ENCODE data around the gene CORO2A. TPM values are rescaled to one million over a fixed set of nuclear protein-coding genes. Genes with fewer than 3 reads are reported as not detected.

CORO2A gene
- total and polyA plus RNA-seq, 2 of the 4 experiments (the other 2 are of a cell fraction) = 1.9 to 2.2 TPM

GRCh38 chr9:98219364-98219716 is 26.9 kb upstream of the CORO2A start:
- Histone ChIP-seq H3K4me3 (ENCODE audit: insufficient read depth, low read depth, low read length) (no peak overlapping the region), H3K18ac (ENCODE audit: low read depth, low read length) (peak overlapping the region; percentile 81; the same call in 1 of the 2 replicates), H2BK5ac (ENCODE audit: low read depth, low read length, poor library complexity, severe bottlenecking) (peak overlapping the region; percentile 44), H3K9me3 (ENCODE audit: control insufficient read depth, insufficient read depth, low read length) (no peaks in the 10 kb centered on the region), H2AK5ac (ENCODE audit: low read depth, low read length) (peak overlapping the region; percentile 70), H4K91ac (ENCODE audit: insufficient read depth, low read depth, low read length) (peak overlapping the region; percentile 64), H3K4me2 (ENCODE audit: low read depth, low read length) (no peak overlapping the region), H3K36me3 (ENCODE audit: control insufficient read depth, insufficient read depth, low read length) (peaks cover 10% of the 10 kb centered on the region), H3K27me3 (ENCODE audit: control insufficient read depth, insufficient read depth, low read length) (no peaks in the 10 kb centered on the region), H2BK120ac (ENCODE audit: low read depth, low read length) (peak overlapping the region; percentile 84), H3K9me1 (ENCODE audit: insufficient read depth, low read length) (peaks cover 24% of the 10 kb centered on the region), H3K4me1 (ENCODE audit: control insufficient read depth, insufficient read depth, low read length) (peaks cover 23% of the 10 kb centered on the region), H3K56ac (ENCODE audit: extremely low read depth, insufficient read depth, low read length) (peak overlapping the region; percentile 48; the same call in 1 of the 2 replicates), H3K4ac (ENCODE audit: low read depth, low read length) (peak overlapping the region; percentile 100), H3K9ac (ENCODE audit: low read depth, low read length) (no peak overlapping the region), H2BK15ac (ENCODE audit: low read depth, low read length) (peak overlapping the region; percentile 51; the same call in 1 of the 3 replicates), H3K79me1 (ENCODE audit: low read depth in 1 of 2, low read length in 2 of 2) (peaks cover 21 to 65% of the 10 kb centered on the region in 2 experiments), H2AFZ (replicated peaks; ENCODE audit: low read length, poor library complexity) (no peak overlapping the region), H3K27ac (ENCODE audit: insufficient read depth, low read length) (peak overlapping the region; percentile 69; the same call in 1 of the 2 replicates), H2BK20ac (ENCODE audit: low read depth, low read length) (peak overlapping the region; percentile 68), H3K23ac (ENCODE audit: low read depth, low read length) (no peak overlapping the region; the same call in 1 of the 2 replicates), H2AK9ac (replicated peaks; ENCODE audit: low read depth, low read length, poor library complexity) (no peak overlapping the region), H4K5ac (ENCODE audit: low read depth, low read length) (peak overlapping the region; percentile 82), H4K20me1 (ENCODE audit: insufficient read depth, low read length) (no peaks in the 10 kb centered on the region), H4K8ac (ENCODE audit: low read depth in 2 of 2, low read length in 2 of 2) (peak overlapping the region; percentile 26 to 79), H3K14ac (replicated peaks; ENCODE audit: low read depth, low read length) (peak overlapping the region; percentile 66; the same call in 1 of the 2 replicates)
- dilution Hi-C loops (cut with HindIII; ENCODE audit: low sequenced_read_pairs, unreplicated experiment) = no loop called here
- no peak for ATAC-seq (ENCODE audit: low read depth)
- BruUV-seq (replicated peaks) = no TSS peak
- CTCF ChIA-PET = no interaction called here
- TF ChIP-seq CTCF (conservative IDR thresholded peaks at IDR 0.05; ENCODE audit: low read depth, low read length) (no peak), CEBPB (IDR thresholded peaks at IDR 0.05; ENCODE audit: low read depth, low read length) (no peak), MAZ (IDR thresholded peaks at IDR 0.05; ENCODE audit: borderline replicate concordance, low read depth, low read length) (no peak), BHLHE40 (IDR thresholded peaks at IDR 0.05; ENCODE audit: low read depth, low read length) (no peak)
- 90% methylated on average over 4 of the region's 7 CpGs; no CpG with 5 or more reads in 1 of the 2 experiments for whole genome bisulfite sequencing, 2 experiments (ENCODE audit: extremely low coverage in 2 of 2, insufficient read length in 1 of 2)
- in situ Hi-C loops (cut with MboI; ENCODE audit: low sequenced_read_pairs) = no loop called here
- intact Hi-C loops (cut with micrococcal nuclease) = no loop called here
- DNase-seq = no peak
- POLR2A ChIA-PET (ENCODE audit: unreplicated experiment) = no interaction called here

Measured in IMR-90 (cell line).